A673 (cell line): ENCODE results near the gene TMEM44. TPM values are rescaled to one million over a fixed set of nuclear protein-coding genes. Genes with fewer than 3 reads are reported as not detected.

Experiments used
- BruUV-seq: library from RNA; stranded (reverse); fragments of 400-500 nt; replicated peaks from 2 replicates; lab custom pipeline; 2021; lab: Mats Ljungman, UMichigan
- CTCF ChIA-PET: fragments of 300-600 bp; sonication (Branson Sonifier 250); formaldehyde crosslinking; loops from one replicate; lab custom pipeline; 2022; ENCODE audit warnings: antibody characterized with exemption; lab: Charles Lee
- POLR2A ChIA-PET: fragments of 300-600 bp; sonication (Branson Sonifier 250); formaldehyde crosslinking; loops from one replicate; lab custom pipeline; 2022; ENCODE audit warnings: antibody characterized with exemption; ENCODE audit not compliant: low non-redundant PET; lab: Charles Lee
- DNase-seq: peaks from one replicate; pipeline ENCODE4 v3.0.0-alpha.2; 2015; ENCODE audit warnings: low spot score
- H3K27ac ChIP-seq: fragments of 200-600 bp; sonication (generic); 2 replicates; pipeline ENCODE4 v1.5.1; 2016; ENCODE audit warnings: mixed run types, low read depth, mild to moderate bottlenecking, mixed read lengths, antibody characterized with exemption, low read length; ENCODE audit not compliant: poor library complexity, severe bottlenecking
- H3K27me3 ChIP-seq: fragments of 200-600 bp; sonication (generic); replicated peaks from 2 replicates; pipeline ENCODE4 v1.6.1; 2017; ENCODE audit warnings: mixed run types, low read depth, mild to moderate bottlenecking, mixed read lengths, antibody characterized with exemption, low read length; ENCODE audit not compliant: insufficient read depth, poor library complexity
- H3K36me3 ChIP-seq: fragments of 200-600 bp; sonication (generic); 2 replicates; pipeline ENCODE4 v1.6.1; 2016; ENCODE audit warnings: mixed run types, mild to moderate bottlenecking, mixed read lengths, antibody characterized with exemption, low read length; ENCODE audit not compliant: insufficient read depth, poor library complexity, severe bottlenecking
- H3K4me1 ChIP-seq: fragments of 200-600 bp; sonication (generic); 2 replicates; pipeline ENCODE4 v1.6.1; 2017; ENCODE audit warnings: mixed run types, mild to moderate bottlenecking, mixed read lengths, antibody characterized with exemption, low read length; ENCODE audit not compliant: insufficient read depth, poor library complexity, severe bottlenecking
- H3K4me3 ChIP-seq: fragments of 200-600 bp; sonication (generic); 2 replicates; pipeline ENCODE4 v1.5.1; 2016; ENCODE audit warnings: low read depth, mixed run types, mild to moderate bottlenecking, mixed read lengths, low read length; ENCODE audit not compliant: poor library complexity, severe bottlenecking
- H3K9me3 ChIP-seq: fragments of 200-600 bp; sonication (generic); 2 replicates; pipeline ENCODE4 v1.6.1; 2016; ENCODE audit warnings: mixed run types, low read depth, mild to moderate bottlenecking, mixed read lengths, antibody characterized with exemption, low read length; ENCODE audit not compliant: poor library complexity, severe bottlenecking
- CTCF ChIP-seq: fragments of 300-800, 200-600 bp; sonication (generic); conservative IDR thresholded peaks from 2 replicates; pipeline ENCODE4 v1.5.1; 2017; ENCODE audit warnings: low read depth, mild to moderate bottlenecking, antibody characterized with exemption, low read length, moderate library complexity, mixed read lengths
- EZH2 ChIP-seq: fragments of 200-600 bp; sonication (generic); IDR thresholded peaks from 2 replicates; pipeline ENCODE4 v1.6.1; 2017; ENCODE audit warnings: borderline replicate concordance, low read depth, mild to moderate bottlenecking, mixed read lengths, antibody characterized with exemption, low read length; ENCODE audit not compliant: poor library complexity, severe bottlenecking
- intact Hi-C: fragments of 100-400 bp; cut with micrococcal nuclease; formaldehyde crosslinking; loops from one replicate; pipeline ENCODE4 v1.10.0; 2022; ENCODE audit not compliant: unreplicated experiment
- total RNA-seq: library from RNA; stranded (reverse); gene quantifications from 2 replicates; pipeline ENCODE4 v1.2.3, GENCODE V29; 2021

Gene TMEM44
- total RNA-seq, 1 experiment from 2014 or later = 20.9 TPM

- Histone ChIP-seq H3K27ac (no peak overlapping the region), H3K4me3 (no peak overlapping the region), H3K27me3 (no peaks in the 10 kb centered on the region), H3K36me3 (peaks cover 47% of the 10 kb centered on the region), H3K9me3 (no peaks in the 10 kb centered on the region), H3K4me1 (no peaks in the 10 kb centered on the region)
- CTCF ChIA-PET = no interaction called here
- TF ChIP-seq CTCF = no peak
- intact Hi-C loops = no loop called here
- BruUV-seq = no TSS peak
- no peak for DNase-seq
- POLR2A ChIA-PET = no interaction called here
Observed at GRCh38 chr3:194661374-194661773, 28.2 kb upstream of the TMEM44 start.

GRCh38 chr3:194659778-194660177 is 26.6 kb upstream of the TMEM44 start:
- ChIA-PET POLR2A (no interaction called here), CTCF (no interaction called here)
- Histone ChIP-seq H3K9me3 (no peaks in the 10 kb centered on the region), H3K27me3 (no peaks in the 10 kb centered on the region), H3K27ac (no peak overlapping the region), H3K36me3 (peaks cover 31% of the 10 kb centered on the region), H3K4me1 (no peaks in the 10 kb centered on the region), H3K4me3 (no peak overlapping the region)
- intact Hi-C loops = no loop called here
- BruUV-seq = no TSS peak
- DNase-seq = no peak
- no peak for TF ChIP-seq EZH2
- TF ChIP-seq CTCF = no peak

- BruUV-seq = no TSS peak
- POLR2A ChIA-PET = no interaction called here
- peaks cover 32% of the 10 kb centered on the region for H3K36me3 ChIP-seq
- no peak overlapping the region for H3K27ac ChIP-seq
- H3K4me1 ChIP-seq = no peaks in the 10 kb centered on the region
- intact Hi-C loops = no loop called here
- no peak for TF ChIP-seq CTCF
- no peak for TF ChIP-seq EZH2
- CTCF ChIA-PET = no interaction called here
- DNase-seq = no peak
- H3K4me3 ChIP-seq = no peak overlapping the region
- H3K9me3 ChIP-seq = no peaks in the 10 kb centered on the region
- H3K27me3 ChIP-seq = no peaks in the 10 kb centered on the region
Observed at GRCh38 chr3:194658477-194659242, 25.4 kb upstream of the TMEM44 start.
